Measurements from ENCODE around the gene PSPH.
A peak's percentile ranks its signal among the peaks of the same experiment; 100 is the strongest.

PSPH gene

DNA sequence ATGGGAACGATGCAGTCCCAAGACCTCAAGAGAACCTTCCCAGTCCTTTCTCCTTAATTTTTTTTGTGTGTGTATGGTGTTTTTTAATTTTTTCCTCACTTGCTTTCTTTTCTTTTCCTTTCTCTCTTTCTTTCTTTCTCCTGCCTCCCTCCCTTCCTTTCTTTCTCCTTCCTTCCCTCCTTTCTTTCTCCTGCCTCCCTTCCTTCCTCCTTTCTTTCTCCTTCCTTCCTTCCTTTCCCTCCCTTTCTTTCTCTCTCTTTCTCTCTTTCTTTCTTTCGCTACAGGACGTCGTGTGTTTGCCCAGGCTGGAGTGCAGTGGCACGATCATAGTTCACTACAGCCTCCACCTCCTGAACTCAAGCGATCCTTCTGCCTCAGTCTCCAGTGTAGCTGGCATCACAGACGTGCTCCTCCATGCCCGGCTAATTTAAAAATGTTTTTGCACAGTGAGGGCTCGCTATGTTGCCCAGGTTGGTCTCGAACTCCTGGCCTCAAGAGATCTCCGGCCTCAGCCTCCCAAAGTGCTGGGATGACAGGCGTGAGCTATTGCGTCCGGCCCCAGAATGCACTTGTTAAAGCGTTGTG, 87.6 kb downstream of the PSPH start:
- TF ChIP-seq, protein P1, sequence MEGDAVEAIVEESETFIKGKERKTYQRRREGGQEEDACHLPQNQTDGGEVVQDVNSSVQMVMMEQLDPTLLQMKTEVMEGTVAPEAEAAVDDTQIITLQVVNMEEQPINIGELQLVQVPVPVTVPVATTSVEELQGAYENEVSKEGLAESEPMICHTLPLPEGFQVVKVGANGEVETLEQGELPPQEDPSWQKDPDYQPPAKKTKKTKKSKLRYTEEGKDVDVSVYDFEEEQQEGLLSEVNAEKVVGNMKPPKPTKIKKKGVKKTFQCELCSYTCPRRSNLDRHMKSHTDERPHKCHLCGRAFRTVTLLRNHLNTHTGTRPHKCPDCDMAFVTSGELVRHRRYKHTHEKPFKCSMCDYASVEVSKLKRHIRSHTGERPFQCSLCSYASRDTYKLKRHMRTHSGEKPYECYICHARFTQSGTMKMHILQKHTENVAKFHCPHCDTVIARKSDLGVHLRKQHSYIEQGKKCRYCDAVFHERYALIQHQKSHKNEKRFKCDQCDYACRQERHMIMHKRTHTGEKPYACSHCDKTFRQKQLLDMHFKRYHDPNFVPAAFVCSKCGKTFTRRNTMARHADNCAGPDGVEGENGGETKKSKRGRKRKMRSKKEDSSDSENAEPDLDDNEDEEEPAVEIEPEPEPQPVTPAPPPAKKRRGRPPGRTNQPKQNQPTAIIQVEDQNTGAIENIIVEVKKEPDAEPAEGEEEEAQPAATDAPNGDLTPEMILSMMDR (IDR thresholded peaks at IDR 0.05; ENCODE audit: insufficient read depth, low read length, missing control alignments), result no peak

DNA sequence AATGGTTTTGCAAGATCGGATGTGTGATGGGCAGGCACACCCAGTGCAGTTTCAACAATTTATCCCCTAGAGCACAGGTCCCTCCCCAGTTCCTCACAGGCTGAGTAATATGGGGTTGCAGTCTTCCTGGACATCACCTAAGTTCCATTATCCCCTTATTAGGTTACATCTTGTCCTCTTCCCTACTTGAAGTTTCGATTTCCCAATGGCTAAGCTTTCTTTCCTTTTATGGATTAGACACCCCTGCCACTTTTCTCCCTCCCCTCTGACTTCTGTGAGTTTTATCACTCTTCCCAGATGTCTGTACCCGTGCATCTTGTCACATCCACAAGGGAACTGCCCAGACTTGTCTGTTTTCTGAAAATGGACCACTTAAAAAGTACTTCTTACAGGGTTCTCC, 89.2 kb downstream of the PSPH start:
- TF ChIP-seq, protein P1 (IDR thresholded peaks at IDR 0.05; ENCODE audit: insufficient read depth, low read length, missing control alignments), result no peak
- ChIA-PET POLR2A (no interaction called here), CTCF (interaction anchor here (5.3 kb wide), 1 partner anchor 320 kb away, joined by 56 read pairs; no protein-coding TSS in a partner anchor)
- DNase-seq (ENCODE audit: low read depth, low spot score), result no peak
- no peak overlapping the region for H3K4me3 ChIP-seq (ENCODE audit: low read depth, low read length)

More for the DNA sequence above, 87.6 kb downstream of the PSPH start:
- CTCF ChIA-PET, result interaction anchor here (0.6 to 5.3 kb wide), 26 partner anchors 8 to 691 kb away, joined by 3 to 56 read pairs (median 4); partner anchors contain the start of genes PHKG1 and SUMF2
- POLR2A ChIA-PET, result interaction anchor here (0.7 kb wide), 1 partner anchor 9 kb away, joined by 6 read pairs; no protein-coding TSS in a partner anchor
- DNase-seq (ENCODE audit: low read depth, low spot score), result no peak
- H3K4me3 ChIP-seq (ENCODE audit: low read depth, low read length), result peak overlapping the region; percentile 66
